ENCODE results near the gene NANOS2. TPM values are rescaled to one million over a fixed set of nuclear protein-coding genes. Genes with fewer than 3 reads are reported as not detected.
A peak's percentile ranks its signal among the peaks of the same experiment; 100 is the strongest.

Gene NANOS2
- total and polyA plus RNA-seq, 10 donors: not detected

- Histone ChIP-seq H3K27ac (no peak overlapping the region), H3K4me3 (no peak overlapping the region), H3K36me3 (no peaks in the 10 kb centered on the region), H3K27me3 (replicated peaks in 1 of 7) (peaks cover 0 to 90% (median 3%) of the 10 kb centered on the region in 7 donors), H3K9me3 (peaks cover 0 to 2% (median 0%) of the 10 kb centered on the region in 8 donors), H3K4me1 (no peaks in the 10 kb centered on the region)
- WGBS, 5 donors: 67 to 80% (median 76%) methylated on average over 9 of the region's 9 CpGs
- intact Hi-C loops (cut with DNase I; ENCODE audit: low total_unique reads): no loop called here
- TF ChIP-seq CTCF (IDR thresholded peaks at IDR 0.05 in 8 of 11, conservative IDR thresholded peaks at IDR 0.05 in 3 of 11) (no peak), POLR2A (IDR thresholded peaks at IDR 0.05) (no peak), POLR2AphosphoS5 (IDR thresholded peaks at IDR 0.05) (no peak)
- peak; percentile 38 for DNase-seq
These were observed 19.2 kb upstream of the NANOS2 start for GRCh38 chr19:45933759-45934158.

DNA sequence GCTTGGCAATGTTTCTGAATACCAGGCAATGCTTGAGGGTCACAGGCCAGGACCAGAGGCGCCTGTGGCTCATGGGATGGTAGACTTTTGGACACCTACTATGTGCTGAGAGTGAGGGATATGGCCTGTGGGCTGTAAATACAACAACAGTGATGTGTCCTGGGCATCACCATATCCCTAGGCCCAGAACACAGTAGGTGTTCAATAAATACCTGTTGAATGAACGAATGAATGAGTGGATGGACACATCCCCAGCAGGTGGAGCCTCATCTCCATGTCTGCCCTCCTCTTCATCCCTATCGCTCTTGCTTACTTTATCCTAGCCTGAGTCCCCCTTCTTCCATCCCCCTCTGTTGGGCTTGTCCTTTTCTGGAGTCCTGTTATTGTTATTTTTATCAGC, 16.5 kb upstream of the NANOS2 start:
- H3K27me3 ChIP-seq (replicated peaks in 1 of 7): peaks cover 0 to 64% (median 3%) of the 10 kb centered on the region in 7 donors
- intact Hi-C loops (cut with DNase I; ENCODE audit: low total_unique reads): no loop called here
- WGBS, 5 donors: 59 to 70% (median 63%) methylated on average over 3 of the region's 3 CpGs
- H3K4me1 ChIP-seq: peaks cover 4 to 11% (median 8%) of the 10 kb centered on the region in 6 donors
- no peak overlapping the region for H3K27ac ChIP-seq
- H3K4me3 ChIP-seq: no peak overlapping the region
- no peak for TF ChIP-seq POLR2AphosphoS5 (IDR thresholded peaks at IDR 0.05)
- TF ChIP-seq CTCF (IDR thresholded peaks at IDR 0.05 in 8 of 11, conservative IDR thresholded peaks at IDR 0.05 in 3 of 11): no peak
- TF ChIP-seq POLR2A (IDR thresholded peaks at IDR 0.05): no peak
- H3K36me3 ChIP-seq: no peaks in the 10 kb centered on the region
- DNase-seq: peak; percentile 27
- no peaks in the 10 kb centered on the region for H3K9me3 ChIP-seq

- peaks cover 4 to 11% (median 8%) of the 10 kb centered on the region in 6 donors for H3K4me1 ChIP-seq
- TF ChIP-seq CTCF (IDR thresholded peaks at IDR 0.05 in 8 of 11, conservative IDR thresholded peaks at IDR 0.05 in 3 of 11) (no peak), POLR2AphosphoS5 (IDR thresholded peaks at IDR 0.05) (no peak), POLR2A (IDR thresholded peaks at IDR 0.05) (no peak)
- peak; percentile 10 for DNase-seq
These were observed 14.7 kb upstream of the NANOS2 start for GRCh38 chr19:45929247-45929646.

GRCh38 chr19:45927565-45928261, 13.1 kb upstream of the NANOS2 start:
- WGBS, 5 donors: 9 to 11% (median 10%) methylated on average over 33 of the region's 33 CpGs
- peak overlapping the region in 1 of 8 donors; percentile 26 for H3K4me3 ChIP-seq

More at GRCh38 chr19:45929247-45929646, 14.7 kb upstream of the NANOS2 start:
- H3K9me3 ChIP-seq: no peaks in the 10 kb centered on the region
- H3K4me3 ChIP-seq: no peak overlapping the region
- H3K36me3 ChIP-seq: no peaks in the 10 kb centered on the region
- WGBS, 5 donors: 79 to 90% (median 87%) methylated on average over 2 of the region's 2 CpGs
- no peak overlapping the region for H3K27ac ChIP-seq
- intact Hi-C loops (cut with DNase I; ENCODE audit: low total_unique reads): loop anchor here (10.0 kb wide), 1 partner anchor 86 kb away; no protein-coding TSS in a partner anchor
- peaks cover 0 to 46% (median 0%) of the 10 kb centered on the region in 7 donors for H3K27me3 ChIP-seq (replicated peaks in 1 of 7)

More at GRCh38 chr19:45927565-45928261, 13.1 kb upstream of the NANOS2 start:
- H3K9me3 ChIP-seq: no peaks in the 10 kb centered on the region
- H3K27ac ChIP-seq: no peak overlapping the region
- DNase-seq: peak; percentile 93
- peaks cover 0 to 31% (median 0%) of the 10 kb centered on the region in 7 donors for H3K27me3 ChIP-seq (replicated peaks in 1 of 7)
- intact Hi-C loops (cut with DNase I; ENCODE audit: low total_unique reads): loop anchor here (10.0 kb wide), 1 partner anchor 87 kb away; no protein-coding TSS in a partner anchor
- TF ChIP-seq POLR2AphosphoS5 (IDR thresholded peaks at IDR 0.05) (peak; percentile 58 to 74 (median 74)), CTCF (IDR thresholded peaks at IDR 0.05 in 8 of 11, conservative IDR thresholded peaks at IDR 0.05 in 3 of 11) (peak in 5 of 11 experiments; percentile 7 to 22 (median 7)), POLR2A (IDR thresholded peaks at IDR 0.05) (no peak)
- peaks cover 4 to 11% (median 8%) of the 10 kb centered on the region in 6 donors for H3K4me1 ChIP-seq
- H3K36me3 ChIP-seq: no peaks in the 10 kb centered on the region

Measured in spleen (tissue), 11 donors.